NOMO-1 (cell line): Measurements from ENCODE around the gene NANOS2.
"Not testable (repeated sequence)": the region's sequence is repeated elsewhere in the genome, so short reads cannot be mapped to it uniquely, and the experiment has no call there.

Source experiments
- DNase-seq, 2 experiments: peaks; one replicate each; lab custom pipeline; 2025; ENCODE audit not compliant: unreplicated experiment in 2 of 2; lab: John Stamatoyannopoulos, UW

Gene NANOS2

GRCh38 chr19:45897261-45897812, 17.2 kb downstream of the NANOS2 start:
- DNase-seq = no peak

- DNase-seq = not testable (repeated sequence)
Observed at GRCh38 chr19:45895983-45896599, 18.5 kb downstream of the NANOS2 start.

DNA sequence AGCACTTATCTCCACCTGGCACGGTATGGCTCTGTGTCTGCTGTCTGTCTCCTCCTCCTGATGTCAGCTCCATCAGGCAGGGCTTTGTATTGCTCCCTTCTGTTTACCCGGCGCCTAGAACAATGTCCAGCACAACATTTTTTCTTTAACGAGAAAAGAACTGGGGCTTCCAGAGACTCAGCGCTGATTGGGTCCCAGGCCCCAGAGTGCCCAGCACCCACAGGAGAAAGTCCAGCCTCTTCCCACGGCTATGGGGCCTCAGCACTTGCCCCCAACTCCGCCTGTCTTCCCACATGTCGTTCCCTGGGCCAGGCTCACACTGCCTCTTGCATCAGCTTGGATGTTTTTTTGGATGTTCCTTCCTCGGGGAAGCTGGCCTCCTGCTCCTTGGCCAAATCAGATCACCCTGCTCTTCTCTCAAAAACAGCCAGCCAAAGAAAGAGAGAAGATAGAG, 19.0 kb downstream of the NANOS2 start:
- DNase-seq = no peak

DNA sequence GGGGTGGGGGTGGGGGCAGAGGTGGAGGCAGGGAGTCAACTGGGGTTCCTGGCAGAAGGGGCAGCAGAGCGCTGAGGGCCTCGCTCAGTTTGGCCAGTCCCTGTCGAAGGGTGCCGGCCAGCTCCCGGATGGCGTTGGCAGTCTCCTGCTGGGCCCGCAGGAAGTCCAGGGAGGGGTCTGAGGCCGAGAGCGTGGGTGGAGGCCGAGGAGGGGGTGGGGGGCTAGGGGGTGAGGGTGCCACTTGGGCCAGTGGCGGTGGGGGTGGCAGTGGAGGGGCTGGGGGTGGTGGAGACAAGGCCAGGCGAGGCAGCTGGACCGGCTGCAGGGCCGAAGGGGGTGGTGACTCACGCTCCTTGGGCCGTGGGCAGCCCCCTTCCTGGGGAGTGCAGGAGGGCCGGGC, 23.7 kb downstream of the NANOS2 start:
- no peak for DNase-seq

DNA sequence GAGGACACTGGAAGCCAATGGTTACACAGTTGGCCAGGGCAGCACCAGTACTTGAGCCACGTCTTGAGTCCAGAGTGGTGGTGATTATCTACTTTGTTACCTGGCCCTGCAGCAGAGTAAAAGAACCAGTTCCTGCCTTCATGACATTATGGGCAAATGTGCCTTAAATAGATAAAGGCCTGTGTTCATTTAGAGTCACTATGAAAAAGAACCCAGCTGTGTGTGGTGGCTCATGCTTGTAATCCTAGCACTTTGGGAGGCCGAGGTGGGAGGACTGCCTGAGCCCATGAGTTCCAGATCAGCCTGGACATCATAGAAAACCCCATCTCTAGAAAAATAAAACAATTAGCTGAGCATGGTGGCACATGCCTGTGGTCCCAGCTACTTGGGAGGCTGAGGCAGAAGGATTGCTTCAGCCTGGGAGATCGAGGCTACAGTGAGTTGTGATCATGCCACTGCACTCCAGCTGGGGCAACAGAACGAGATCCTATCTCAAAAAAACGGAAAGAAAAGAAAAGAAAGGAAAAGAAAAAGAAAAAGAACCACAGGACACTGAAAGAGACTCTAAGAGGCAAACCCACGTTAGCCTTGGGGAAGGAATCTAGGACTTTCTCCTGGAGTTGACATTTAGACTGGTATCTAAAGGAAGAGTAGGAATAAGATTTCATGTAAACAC, 25.2 kb downstream of the NANOS2 start:
- no peak for DNase-seq

DNA sequence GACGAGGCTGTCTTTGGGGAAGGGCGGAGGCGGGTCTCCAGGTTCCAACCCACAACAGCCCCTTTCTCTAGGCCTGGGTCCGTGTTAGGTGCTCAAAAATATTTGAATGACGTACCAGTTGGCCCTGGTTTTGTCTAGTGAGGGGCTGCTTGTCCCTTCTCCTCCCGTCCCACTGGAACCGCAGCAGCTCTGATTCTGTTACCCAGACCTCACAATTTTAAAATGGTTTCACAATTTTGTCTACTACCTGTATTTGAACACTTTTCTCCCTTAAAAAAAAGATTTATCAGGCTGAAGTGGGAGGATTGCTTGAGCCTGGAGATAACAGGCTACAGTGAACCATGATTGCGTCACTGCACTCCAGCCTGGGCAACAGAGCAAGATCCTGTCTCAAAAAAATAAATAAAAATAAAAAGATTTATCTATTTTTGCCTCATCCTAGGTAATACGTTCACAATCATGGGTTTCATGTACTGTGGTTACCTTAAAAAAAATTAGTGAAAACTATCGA, 27.3 kb downstream of the NANOS2 start:
- DNase-seq = no peak

GRCh38 chr19:45886427-45887199, 28.0 kb downstream of the NANOS2 start:
- peak; percentile 89 to 93 for DNase-seq

DNA sequence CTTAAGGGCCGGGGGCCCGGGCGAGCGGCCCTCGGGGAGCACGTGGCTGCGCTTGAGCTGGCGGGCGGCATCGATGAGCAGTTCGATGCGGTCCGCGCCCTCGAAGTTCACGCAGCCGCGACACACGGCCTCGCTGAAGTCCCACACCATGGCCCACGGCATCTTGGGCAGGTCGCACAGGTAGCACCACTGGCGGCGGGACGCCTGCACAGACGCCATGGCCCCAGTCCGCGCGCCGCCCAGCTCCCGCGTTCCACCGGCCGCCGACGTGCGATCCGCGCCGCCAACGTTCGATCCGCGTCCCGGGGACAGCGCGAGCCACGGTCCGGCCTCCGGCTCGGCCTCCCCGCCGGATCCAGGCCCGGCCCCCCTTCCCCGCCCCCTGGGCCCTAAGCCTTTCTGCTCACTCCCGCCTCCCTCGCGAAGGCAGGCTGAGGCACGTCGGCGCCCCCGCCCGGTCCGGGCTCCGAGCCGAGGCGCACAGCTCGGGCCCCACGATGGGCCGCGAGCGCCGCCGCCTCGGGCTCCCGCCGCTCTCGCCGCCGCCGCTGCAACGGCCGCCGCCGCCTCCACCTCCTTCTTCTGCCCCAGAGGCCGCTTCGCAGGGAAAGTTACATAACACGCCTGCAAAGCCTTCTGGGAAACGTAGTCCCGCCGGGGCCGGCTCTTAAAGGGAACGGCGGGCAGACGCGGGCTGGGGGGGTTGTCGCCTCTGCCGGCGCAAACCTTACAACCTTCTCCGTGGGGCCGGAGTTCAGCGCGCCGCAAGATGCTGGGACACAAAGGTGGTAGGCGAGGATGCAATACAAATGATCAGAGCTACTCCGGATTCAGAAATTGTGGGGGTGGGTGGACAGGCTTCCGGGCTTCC, 28.8 kb downstream of the NANOS2 start, which contains the start of gene IRF2BP1:
TSS of gene IRF2BP1 (minus strand) at position 586 of the 871 bp plus-strand sequence. CDS start at position 219, 367 bp downstream.
- peak; percentile 90 to 92 for DNase-seq

DNA sequence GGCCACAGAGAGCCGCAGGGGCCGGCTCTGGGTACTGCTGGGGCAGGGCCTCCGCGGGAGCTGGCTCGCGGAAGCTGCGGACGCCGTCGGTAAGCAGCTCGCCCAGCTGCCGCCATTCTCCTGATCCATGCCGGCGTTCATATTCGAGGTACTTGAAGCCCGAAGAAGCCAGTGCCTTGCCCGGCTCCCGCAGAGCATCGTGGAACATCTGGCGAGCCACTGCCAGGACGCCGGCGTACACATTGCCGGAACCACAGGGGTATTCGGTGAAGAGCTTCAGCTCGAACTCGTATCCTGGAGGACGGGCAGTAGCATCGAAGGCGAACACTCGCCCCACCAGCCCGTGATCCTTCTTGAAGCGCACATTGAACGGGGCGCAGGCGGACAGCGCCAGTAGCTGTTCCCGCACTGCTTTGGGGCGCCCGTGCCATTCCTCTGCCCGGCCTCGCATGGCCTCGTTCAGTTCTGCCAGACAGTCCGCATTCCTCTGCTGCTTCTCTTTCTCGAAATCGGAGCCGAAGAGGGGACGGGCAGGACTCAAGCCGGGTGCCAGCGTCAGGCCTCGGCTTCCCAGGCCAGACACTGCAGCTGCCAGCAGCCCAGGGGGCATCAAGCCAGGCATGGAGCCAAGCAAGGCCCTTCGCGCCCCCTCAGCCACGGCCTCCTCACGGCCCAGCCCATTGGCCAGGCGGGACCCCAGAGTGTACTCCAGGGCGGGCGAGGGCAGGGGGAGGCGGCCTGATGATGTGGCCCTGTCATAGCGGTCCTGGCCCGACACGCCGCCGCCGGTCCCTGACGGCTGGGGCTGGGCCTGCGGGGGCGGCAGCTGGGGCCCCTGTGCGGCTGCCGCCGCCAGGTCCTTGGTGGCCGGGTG, 29.7 kb downstream of the NANOS2 start:
- no peak for DNase-seq

- no peak for DNase-seq
Observed at GRCh38 chr19:45883881-45884681, 30.5 kb downstream of the NANOS2 start.

DNA sequence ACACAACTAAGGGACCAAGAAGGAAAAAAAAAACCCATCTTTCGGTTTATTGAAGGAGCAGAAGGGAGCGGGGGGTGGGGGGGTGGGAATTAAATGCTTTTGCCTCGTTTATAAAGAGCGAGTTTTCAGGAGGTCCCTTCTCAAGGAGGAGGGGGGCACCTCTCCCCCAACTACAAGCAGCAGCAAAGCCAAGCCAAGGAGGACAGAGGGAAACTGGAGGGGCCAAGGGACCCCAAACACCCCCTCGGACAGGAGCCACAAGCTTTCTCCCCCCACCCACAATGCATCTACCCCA, 31.0 kb downstream of the NANOS2 start:
- DNase-seq = no peak

DNA sequence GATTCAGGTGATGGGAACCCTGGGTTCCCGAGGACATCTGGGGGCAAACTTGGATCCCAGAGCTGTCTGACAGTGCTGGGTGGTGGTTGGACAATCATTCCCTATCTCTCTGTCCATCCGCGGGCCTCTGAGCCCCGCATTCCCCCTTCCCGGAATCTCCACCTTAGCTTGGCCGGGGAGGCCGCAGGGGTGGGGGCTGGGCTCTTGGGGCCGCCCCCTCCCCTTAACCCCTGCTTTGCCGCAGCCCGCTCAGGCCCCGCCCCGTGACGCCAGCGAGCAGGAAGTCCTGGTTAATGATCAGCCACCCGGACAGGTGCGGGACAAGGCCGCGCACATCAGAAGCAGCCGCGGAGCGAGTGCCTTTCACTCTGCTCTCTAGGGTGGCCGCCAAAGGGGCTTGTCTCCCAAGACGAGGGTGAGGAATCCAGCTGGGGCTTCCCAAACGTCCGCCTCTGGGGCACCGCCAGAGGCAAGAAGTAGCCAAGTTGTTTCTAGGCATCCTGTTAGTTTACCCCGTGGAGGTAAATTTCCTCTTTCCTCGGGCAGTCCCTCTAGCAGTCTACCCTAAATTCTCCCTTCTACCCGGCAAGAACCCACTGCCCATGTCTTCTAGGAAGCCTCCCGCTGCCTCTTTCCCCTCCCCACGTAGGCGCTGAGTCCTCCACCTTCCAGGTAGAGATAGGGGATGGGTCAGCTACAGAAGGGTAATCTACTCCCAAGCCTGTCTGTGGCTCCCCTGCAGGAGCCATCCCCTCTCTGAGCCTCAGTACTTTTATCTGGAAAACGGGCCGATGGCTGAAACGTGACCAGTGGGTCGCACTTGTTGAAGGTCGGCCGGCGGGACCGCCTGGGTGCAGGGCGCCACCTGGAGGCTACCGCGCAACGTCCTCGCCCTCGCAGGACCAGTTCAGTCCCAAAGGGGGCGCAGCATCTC, 31.7 kb downstream of the NANOS2 start:
- peak; percentile 70 to 71 for DNase-seq

GRCh38 chr19:45881909-45882528, 32.6 kb downstream of the NANOS2 start:
- no peak for DNase-seq

GRCh38 chr19:45881082-45881908, 33.3 kb downstream of the NANOS2 start:
- no peak for DNase-seq

DNA sequence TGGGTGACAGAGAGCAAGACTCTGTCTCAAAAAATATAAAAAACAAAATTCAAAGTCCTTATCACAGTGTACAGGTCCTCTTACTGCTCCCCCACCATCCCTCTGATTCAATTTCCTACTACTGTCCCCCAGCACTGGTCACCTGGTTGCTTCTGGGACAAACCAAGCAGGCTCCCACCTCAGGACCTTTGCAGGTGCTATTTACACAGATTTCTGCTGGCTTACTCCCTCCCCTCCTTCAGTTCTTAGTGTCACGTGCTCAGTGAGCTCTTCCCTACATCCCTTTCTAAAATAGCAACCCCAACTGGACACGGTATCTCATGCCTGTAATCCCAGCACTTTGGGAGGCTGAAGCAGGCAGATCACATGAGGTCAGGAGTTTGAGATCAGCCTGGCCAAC, 34.6 kb downstream of the NANOS2 start:
- DNase-seq = no peak

- DNase-seq = no peak
Observed at GRCh38 chr19:45879055-45879454, 35.5 kb downstream of the NANOS2 start.
